Calu3 (cell line): Measurements from ENCODE around the gene ATOH8. TPM values are rescaled to one million over a fixed set of nuclear protein-coding genes. Genes with fewer than 3 reads are reported as not detected.

ENCODE experiments used
- BruUV-seq: library from RNA; stranded (reverse); fragments of 400-500 nt; replicated peaks from 2 replicates; lab custom pipeline; 2021; lab: Mats Ljungman, UMichigan
- CTCF ChIA-PET: fragments of 300-600 bp; sonication (Branson Sonifier 250); formaldehyde crosslinking; loops from one replicate; lab custom pipeline; 2022; ENCODE audit warnings: antibody characterized with exemption; lab: Charles Lee
- DNase-seq: peaks from one replicate; pipeline ENCODE4 v3.0.0; 2022
- H3K27ac Mint-ChIP-seq: one replicate; pipeline ENCODE4 v1.8.0; 2022; ENCODE audit warnings: mixed read lengths; ENCODE audit not compliant: unreplicated experiment
- H3K27me3 Mint-ChIP-seq: one replicate; pipeline ENCODE4 v1.8.0; 2022; ENCODE audit warnings: mixed read lengths; ENCODE audit not compliant: unreplicated experiment
- H3K36me3 Mint-ChIP-seq: one replicate; pipeline ENCODE4 v1.8.0; 2022; ENCODE audit warnings: mild to moderate bottlenecking, moderate library complexity, mixed read lengths; ENCODE audit not compliant: insufficient read depth, unreplicated experiment
- H3K4me1 Mint-ChIP-seq: one replicate; pipeline ENCODE4 v1.8.0; 2022; ENCODE audit warnings: mild to moderate bottlenecking, low read depth, mixed read lengths; ENCODE audit not compliant: unreplicated experiment
- H3K4me3 Mint-ChIP-seq: one replicate; pipeline ENCODE4 v1.8.0; 2022; ENCODE audit warnings: mild to moderate bottlenecking, low read depth, moderate library complexity, mixed read lengths; ENCODE audit not compliant: unreplicated experiment
- H3K9me3 Mint-ChIP-seq: one replicate; pipeline ENCODE4 v1.8.0; 2022; ENCODE audit warnings: low read depth, mixed read lengths; ENCODE audit not compliant: unreplicated experiment
- intact Hi-C: fragments of 100-400 bp; cut with micrococcal nuclease; formaldehyde crosslinking; loops from one replicate; pipeline ENCODE4 v1.10.0; 2022; ENCODE audit not compliant: unreplicated experiment
- total RNA-seq: library from RNA; stranded (reverse); gene quantifications from 2 replicates; pipeline ENCODE4 v1.2.3, GENCODE V29; 2022
- TF ChIP-seq, protein P1 (sequence below): fragments of 200-600 bp; IDR thresholded peaks from one replicate; pipeline ENCODE4 v1.8.0; 2022; ENCODE audit warnings: antibody characterized with exemption; ENCODE audit not compliant: unreplicated experiment

ATOH8 gene
- total RNA-seq, 1 experiment from 2014 or later, result 0.19 TPM

GRCh38 chr2:85786444-85786843, 32.7 kb downstream of the ATOH8 start:
- CTCF ChIA-PET, result no interaction called here

GRCh38 chr2:85786865-85787264, 33.1 kb downstream of the ATOH8 start:
- Mint-ChIP-seq H3K36me3 (no peaks in the 10 kb centered on the region), H3K27ac (no peak overlapping the region), H3K27me3 (peaks cover 42% of the 10 kb centered on the region), H3K4me3 (no peak overlapping the region), H3K9me3 (no peaks in the 10 kb centered on the region), H3K4me1 (peaks cover under 1% of the 10 kb centered on the region)
- DNase-seq, result no peak
- CTCF ChIA-PET, result no interaction called here
- TF ChIP-seq, protein P1, sequence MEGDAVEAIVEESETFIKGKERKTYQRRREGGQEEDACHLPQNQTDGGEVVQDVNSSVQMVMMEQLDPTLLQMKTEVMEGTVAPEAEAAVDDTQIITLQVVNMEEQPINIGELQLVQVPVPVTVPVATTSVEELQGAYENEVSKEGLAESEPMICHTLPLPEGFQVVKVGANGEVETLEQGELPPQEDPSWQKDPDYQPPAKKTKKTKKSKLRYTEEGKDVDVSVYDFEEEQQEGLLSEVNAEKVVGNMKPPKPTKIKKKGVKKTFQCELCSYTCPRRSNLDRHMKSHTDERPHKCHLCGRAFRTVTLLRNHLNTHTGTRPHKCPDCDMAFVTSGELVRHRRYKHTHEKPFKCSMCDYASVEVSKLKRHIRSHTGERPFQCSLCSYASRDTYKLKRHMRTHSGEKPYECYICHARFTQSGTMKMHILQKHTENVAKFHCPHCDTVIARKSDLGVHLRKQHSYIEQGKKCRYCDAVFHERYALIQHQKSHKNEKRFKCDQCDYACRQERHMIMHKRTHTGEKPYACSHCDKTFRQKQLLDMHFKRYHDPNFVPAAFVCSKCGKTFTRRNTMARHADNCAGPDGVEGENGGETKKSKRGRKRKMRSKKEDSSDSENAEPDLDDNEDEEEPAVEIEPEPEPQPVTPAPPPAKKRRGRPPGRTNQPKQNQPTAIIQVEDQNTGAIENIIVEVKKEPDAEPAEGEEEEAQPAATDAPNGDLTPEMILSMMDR, result no peak
- BruUV-seq, result no TSS peak
- intact Hi-C loops, result no loop called here

More at GRCh38 chr2:85786444-85786843, 32.7 kb downstream of the ATOH8 start:
- peaks cover 40% of the 10 kb centered on the region for H3K27me3 Mint-ChIP-seq
- TF ChIP-seq, protein P1, result no peak
- no peak overlapping the region for H3K4me3 Mint-ChIP-seq
- H3K4me1 Mint-ChIP-seq, result no peaks in the 10 kb centered on the region
- intact Hi-C loops, result no loop called here
- DNase-seq, result no peak
- BruUV-seq, result no TSS peak
- no peaks in the 10 kb centered on the region for H3K36me3 Mint-ChIP-seq
- H3K27ac Mint-ChIP-seq, result no peak overlapping the region
- no peaks in the 10 kb centered on the region for H3K9me3 Mint-ChIP-seq

DNA sequence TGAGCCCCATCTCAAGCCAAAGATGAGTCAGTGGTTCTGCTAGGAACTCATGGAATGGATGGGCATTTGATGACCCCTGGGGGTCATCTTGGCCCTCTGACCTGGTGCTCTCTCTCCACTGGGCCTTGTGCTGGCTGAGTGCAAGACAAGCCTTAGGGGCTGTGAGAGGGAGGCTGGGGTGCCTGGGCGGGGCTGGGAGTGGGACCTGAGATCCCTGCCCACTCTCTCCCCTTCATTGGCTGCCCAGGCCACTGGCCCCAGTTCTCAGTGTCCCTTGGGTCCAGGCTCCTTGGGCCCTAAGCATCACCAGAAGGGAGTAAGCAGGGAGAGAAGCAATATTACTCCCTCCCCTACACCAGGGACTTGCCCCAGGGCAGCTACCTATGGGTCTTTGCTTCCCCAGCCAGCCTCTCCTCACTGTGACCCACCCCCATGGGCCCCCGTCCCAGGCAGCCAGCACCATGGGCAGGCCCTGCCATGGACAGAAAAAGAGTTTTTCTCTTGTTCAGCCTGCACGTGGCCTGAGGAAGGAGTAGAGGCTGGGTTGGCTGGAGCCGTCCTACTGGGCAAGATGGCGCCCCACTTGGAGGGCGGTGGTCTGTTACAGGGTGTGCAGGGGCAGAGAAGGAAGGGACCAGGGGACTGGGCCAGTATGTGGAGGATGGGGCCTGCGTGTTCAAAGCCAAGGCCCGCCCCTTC, 33.6 kb downstream of the ATOH8 start:
- Mint-ChIP-seq H3K36me3 (no peaks in the 10 kb centered on the region), H3K27ac (no peak overlapping the region), H3K27me3 (peaks cover 42% of the 10 kb centered on the region), H3K4me1 (peaks cover 6% of the 10 kb centered on the region), H3K4me3 (no peak overlapping the region), H3K9me3 (no peaks in the 10 kb centered on the region)
- DNase-seq, result no peak
- CTCF ChIA-PET, result no interaction called here
- TF ChIP-seq, protein P1, result no peak
- no TSS peak for BruUV-seq
- intact Hi-C loops, result no loop called here

GRCh38 chr2:85787981-85788340, 34.2 kb downstream of the ATOH8 start:
- Mint-ChIP-seq H3K36me3 (no peaks in the 10 kb centered on the region), H3K4me3 (no peak overlapping the region), H3K9me3 (no peaks in the 10 kb centered on the region), H3K4me1 (peaks cover 11% of the 10 kb centered on the region), H3K27me3 (peaks cover 42% of the 10 kb centered on the region), H3K27ac (no peak overlapping the region)
- TF ChIP-seq, protein P1, result no peak
- CTCF ChIA-PET, result no interaction called here
- intact Hi-C loops, result no loop called here
- no TSS peak for BruUV-seq
- no peak for DNase-seq
